GM12801 (cell line): ENCODE data around the gene ACIN1.

Experiments
- CTCF ChIP-seq: IDR thresholded peaks from one replicate; pipeline ENCODE4 v1.5.1; 2011; ENCODE audit warnings: control low read depth; ENCODE audit not compliant: insufficient read length; ENCODE audit errors: extremely low read depth

ACIN1 gene

GRCh38 chr14:23051141-23052057 lies 43.5 kb downstream of the ACIN1 start:
- TF ChIP-seq CTCF: no peak

GRCh38 chr14:23049011-23049410 lies 45.9 kb downstream of the ACIN1 start:
- TF ChIP-seq CTCF: no peak

GRCh38 chr14:23047751-23048693 lies 46.9 kb downstream of the ACIN1 start:
- no peak for TF ChIP-seq CTCF

- no peak for TF ChIP-seq CTCF
Measured at GRCh38 chr14:23047034-23047634, 47.8 kb downstream of the ACIN1 start.

- TF ChIP-seq CTCF: no peak
Measured at GRCh38 chr14:23045419-23046357, 49.2 kb downstream of the ACIN1 start.

- no peak for TF ChIP-seq CTCF
Measured at GRCh38 chr14:23044840-23045239, 50.1 kb downstream of the ACIN1 start.
